IMR-90 (cell line): ENCODE measurements around the gene PEF1. TPM values are rescaled to one million over a fixed set of nuclear protein-coding genes. Genes with fewer than 3 reads are reported as not detected.

ENCODE experiments used
- ATAC-seq: fragments of 200-7000 bp; cut with Tn5 transposase; 2 replicates; pipeline ENCODE4 v1.9.1; 2020; ENCODE audit warnings: low read depth, mild to moderate bottlenecking, moderate library complexity
- BruUV-seq: library from RNA; stranded (reverse); fragments of 400-500 nt; replicated peaks from 2 replicates; lab custom pipeline; 2021; lab: Mats Ljungman, UMichigan
- CTCF ChIA-PET: fragments of 300-600 bp; formaldehyde crosslinking; extraction: SDS; loops from one replicate; lab custom pipeline; 2021; ENCODE audit warnings: antibody characterized with exemption; lab: Yijun Ruan, JAX
- POLR2A ChIA-PET: fragments of 300-600 bp; sonication (Branson Sonifier 250); formaldehyde crosslinking; loops from one replicate; lab custom pipeline; 2022; ENCODE audit warnings: antibody characterized with exemption; ENCODE audit not compliant: unreplicated experiment; lab: Charles Lee
- DNase-seq: peaks from one replicate; pipeline ENCODE4 v3.0.0; 2013
- H2AFZ ChIP-seq: replicated peaks from 2 replicates; pipeline ENCODE3; 2013; ENCODE audit warnings: low read length, mild to moderate bottlenecking; ENCODE audit not compliant: poor library complexity
- H2AK5ac ChIP-seq: 2 replicates; pipeline ENCODE4 v1.6.1; 2013; ENCODE audit warnings: low read depth, low read length, inconsistent platforms
- H2AK9ac ChIP-seq: replicated peaks from 2 replicates; pipeline ENCODE3; 2013; ENCODE audit warnings: mild to moderate bottlenecking, low read depth, low read length, moderate library complexity; ENCODE audit not compliant: poor library complexity
- H2BK120ac ChIP-seq: 2 replicates; pipeline ENCODE4 v1.6.1; 2013; ENCODE audit warnings: low read depth, low read length, inconsistent platforms
- H2BK15ac ChIP-seq: 3 replicates; pipeline ENCODE4 v1.6.1; 2013; ENCODE audit warnings: low read depth, low read length, inconsistent platforms
- H2BK20ac ChIP-seq: 2 replicates; pipeline ENCODE4 v1.6.1; 2013; ENCODE audit warnings: low read depth, mild to moderate bottlenecking, inconsistent platforms, low read length, moderate library complexity
- H2BK5ac ChIP-seq: 2 replicates; pipeline ENCODE4 v1.6.1; 2013; ENCODE audit warnings: mild to moderate bottlenecking, low read depth, low read length, inconsistent platforms; ENCODE audit not compliant: poor library complexity, severe bottlenecking
- H3K14ac ChIP-seq: replicated peaks from 2 replicates; pipeline ENCODE4 v1.6.1; 2013; ENCODE audit warnings: low read depth, low read length, inconsistent platforms
- H3K18ac ChIP-seq: 2 replicates; pipeline ENCODE4 v1.6.1; 2013; ENCODE audit warnings: low read depth, low read length, control low read depth
- H3K23ac ChIP-seq: 2 replicates; pipeline ENCODE4 v1.6.1; 2013; ENCODE audit warnings: low read depth, low read length, inconsistent platforms
- H3K27ac ChIP-seq: 2 replicates; pipeline ENCODE4 v1.5.1; 2013; ENCODE audit warnings: mild to moderate bottlenecking, control low read depth, low read length; ENCODE audit not compliant: insufficient read depth
- H3K27me3 ChIP-seq: 2 replicates; pipeline ENCODE4 v1.6.1; 2013; ENCODE audit warnings: low read length; ENCODE audit not compliant: control insufficient read depth, insufficient read depth
- H3K36me3 ChIP-seq: 2 replicates; pipeline ENCODE4 v1.6.1; 2013; ENCODE audit warnings: low read length, mixed read lengths; ENCODE audit not compliant: control insufficient read depth, insufficient read depth
- H3K4ac ChIP-seq: 2 replicates; pipeline ENCODE4 v1.6.1; 2013; ENCODE audit warnings: low read depth, low read length, inconsistent platforms
- H3K4me1 ChIP-seq: 2 replicates; pipeline ENCODE4 v1.6.1; 2013; ENCODE audit warnings: low read length, mixed read lengths; ENCODE audit not compliant: control insufficient read depth, insufficient read depth
- H3K4me2 ChIP-seq: 2 replicates; pipeline ENCODE4 v1.6.1; 2013; ENCODE audit warnings: low read depth, mild to moderate bottlenecking, control low read depth, low read length, moderate library complexity
- H3K4me3 ChIP-seq: 2 replicates; pipeline ENCODE4 v1.5.1; 2013; ENCODE audit warnings: low read depth, mild to moderate bottlenecking, control low read depth, low read length, moderate library complexity; ENCODE audit not compliant: insufficient read depth
- H3K56ac ChIP-seq: 2 replicates; pipeline ENCODE4 v1.6.1; 2013; ENCODE audit warnings: low read length, inconsistent platforms; ENCODE audit not compliant: insufficient read depth; ENCODE audit errors: extremely low read depth
- H3K79me1 ChIP-seq, 2 experiments: 2 replicates each; pipeline ENCODE4 v1.6.1; 2013; ENCODE audit warnings: low read length in 2 of 2, inconsistent platforms in 1 of 2, low read depth in 1 of 2
- H3K9ac ChIP-seq: 2 replicates; pipeline ENCODE4 v1.6.1; 2013; ENCODE audit warnings: low read depth, low read length, control low read depth
- H3K9me1 ChIP-seq: 2 replicates; pipeline ENCODE4 v1.6.1; 2013; ENCODE audit warnings: low read length, inconsistent platforms; ENCODE audit not compliant: insufficient read depth
- H3K9me3 ChIP-seq: 2 replicates; pipeline ENCODE4 v1.6.1; 2013; ENCODE audit warnings: low read length; ENCODE audit not compliant: control insufficient read depth, insufficient read depth
- H4K20me1 ChIP-seq: 2 replicates; pipeline ENCODE4 v1.6.1; 2013; ENCODE audit warnings: low read length, inconsistent platforms; ENCODE audit not compliant: insufficient read depth
- H4K5ac ChIP-seq: 2 replicates; pipeline ENCODE4 v1.6.1; 2013; ENCODE audit warnings: mild to moderate bottlenecking, low read depth, low read length, control low read depth
- H4K8ac ChIP-seq, 2 experiments: 2 replicates each; pipeline ENCODE4 v1.6.1; 2013; ENCODE audit warnings: low read depth in 2 of 2, low read length in 2 of 2, control low read depth in 1 of 2, inconsistent platforms in 1 of 2
- H4K91ac ChIP-seq: 2 replicates; pipeline ENCODE4 v1.6.1; 2013; ENCODE audit warnings: low read depth, low read length, inconsistent platforms; ENCODE audit not compliant: insufficient read depth
- CHD1 ChIP-seq: IDR thresholded peaks from 2 replicates; pipeline ENCODE4 v1.6.1; 2012; ENCODE audit warnings: low read depth, low read length, improper control_type of control experiment
- ELK1 ChIP-seq: fragments of 150-350 bp; IDR thresholded peaks from 2 replicates; pipeline ENCODE4 v1.6.1; 2016; ENCODE audit warnings: low read depth, mild to moderate bottlenecking, low read length, moderate library complexity, borderline replicate concordance
- MAFK ChIP-seq: IDR thresholded peaks from 2 replicates; pipeline ENCODE4 v1.6.1; 2012; ENCODE audit warnings: low read depth, low read length, improper control_type of control experiment
- NFE2L2 ChIP-seq: fragments of 150-350 bp; IDR thresholded peaks from 2 replicates; pipeline ENCODE4 v1.6.1; 2016; ENCODE audit warnings: low read depth, mild to moderate bottlenecking, low read length
- RAD21 ChIP-seq: IDR thresholded peaks from 2 replicates; pipeline ENCODE4 v1.6.1; 2012; ENCODE audit warnings: low read length, improper control_type of control experiment
- RCOR1 ChIP-seq: IDR thresholded peaks from 2 replicates; pipeline ENCODE4 v1.6.1; 2012; ENCODE audit warnings: mild to moderate bottlenecking, low read length, improper control_type of control experiment; ENCODE audit not compliant: insufficient replicate concordance
- WGBS, 2 experiments: methylation state at CpG; one replicate each; pipeline versions ENCODE4 v1.1.5 to v1.1.7; 2013; ENCODE audit warnings: missing lambda C conversion rate in 2 of 2; ENCODE audit not compliant: insufficient read length in 1 of 2; ENCODE audit errors: extremely low coverage in 2 of 2; 5-methylcytosine and 5-hydroxymethylcytosine counted together
- dilution Hi-C: fragments of 300-500 bp; cut with HindIII; formaldehyde crosslinking; loops from one replicate; pipeline ENCODE4 v1.14.3; 2018; ENCODE audit warnings: low sequenced_read_pairs; ENCODE audit not compliant: unreplicated experiment
- in situ Hi-C: fragments of 300-500 bp; cut with MboI; formaldehyde crosslinking; loops from 3 replicates; pipeline ENCODE4 v1.14.3; 2019; ENCODE audit warnings: low sequenced_read_pairs, inconsistent platforms, mixed read lengths
- intact Hi-C: fragments of 100-400 bp; cut with micrococcal nuclease; formaldehyde crosslinking; loops from 2 replicates; pipeline ENCODE4 v1.10.0; 2022
- polyA plus RNA-seq, 3 experiments: library from polyadenylated mRNA; depleted of rRNA; stranded (reverse); fragments of >200 nt; gene quantifications; 2 replicates each; pipeline ENCODE4 v1.2.3, GENCODE V29; 2012; ENCODE audit warnings: low replicate concordance in 1 of 3
- total RNA-seq: library from RNA; depleted of rRNA; stranded (reverse); fragments of >200 nt; gene quantifications from 2 replicates; pipeline ENCODE4 v1.2.3, GENCODE V29; 2012

Gene PEF1
- total and polyA plus RNA-seq, 2 of the 4 experiments (the other 2 are of a cell fraction) = 84.2 to 104 TPM

- CTCF ChIA-PET = no interaction called here
- DNase-seq = no peak
These were observed 19.8 kb downstream of the PEF1 start for GRCh38 chr1:31624731-31625514.

More at GRCh38 chr1:31624731-31625514, 19.8 kb downstream of the PEF1 start:
- Histone ChIP-seq H3K79me1 (no peaks in the 10 kb centered on the region), H3K4me3 (no peak overlapping the region), H3K36me3 (peaks cover 11% of the 10 kb centered on the region; the same call in 1 of the 2 replicates), H4K5ac (no peak overlapping the region), H3K23ac (no peak overlapping the region), H4K91ac (no peak overlapping the region), H2BK120ac (no peak overlapping the region), H3K4me2 (no peak overlapping the region), H2BK5ac (no peak overlapping the region), H2AK5ac (no peak overlapping the region), H3K4ac (no peak overlapping the region), H2AFZ (no peak overlapping the region), H2BK20ac (no peak overlapping the region), H3K9me3 (no peaks in the 10 kb centered on the region), H3K9me1 (0 out of 2 replicates have a peak, but pooled peaks cover 9% of the 10 kb centered on the region), H3K18ac (no peak overlapping the region), H4K8ac (no peak overlapping the region), H2AK9ac (no peak overlapping the region), H3K14ac (no peak overlapping the region), H3K27me3 (no peaks in the 10 kb centered on the region; the same call in 1 of the 2 replicates), H2BK15ac (no peak overlapping the region), H3K56ac (no peak overlapping the region), H3K9ac (no peak overlapping the region), H3K4me1 (peaks cover 8% of the 10 kb centered on the region), H3K27ac (no peak overlapping the region), H4K20me1 (0 out of 2 replicates have a peak, but pooled peaks cover 10% of the 10 kb centered on the region)
- in situ Hi-C loops (no loop called here), dilution Hi-C loops (no loop called here), intact Hi-C loops (no loop called here)
- no peak for ATAC-seq
- POLR2A ChIA-PET = no interaction called here
- WGBS, 2 experiments = no CpG with 5 or more reads among the region's 16 CpGs
- no TSS peak for BruUV-seq
- TF ChIP-seq RAD21 (no peak), CHD1 (no peak), NFE2L2 (no peak), ELK1 (no peak), RCOR1 (no peak), MAFK (no peak)
